Psoas muscle (tissue), 8 donors: ENCODE data around the gene VPREB1. TPM values are rescaled to one million over a fixed set of nuclear protein-coding genes. Genes with fewer than 3 reads are reported as not detected.

Experiments
- ATAC-seq, 4 donors: fragments of 200-7000 bp; cut with Tn5 transposase; one replicate each; pipeline ENCODE4 v1.9.1; 2020; ENCODE audit warnings: moderate library complexity in 3 of 4, mild to moderate bottlenecking in 2 of 4
- DNase-seq, 2 donors: peaks; one replicate each; pipeline ENCODE4 v3.0.0-alpha.2; 2020
- H3K27ac ChIP-seq: fragments of 200-600 bp; one replicate; pipeline ENCODE4 v1.8.0; 2022
- H3K27me3 ChIP-seq, 3 donors: fragments of 200-600 bp in 1 of 3; one replicate each; pipeline versions ENCODE4 v1.6.1 to v1.8.0; 2013 to 2022; ENCODE audit warnings: low read length in 2 of 3, mild to moderate bottlenecking in 2 of 3, moderate library complexity in 1 of 3; ENCODE audit not compliant: insufficient read depth in 3 of 3
- H3K36me3 ChIP-seq, 2 donors: fragments of 200-600 bp in 1 of 2; one replicate each; pipeline versions ENCODE4 v1.6.1 to v1.8.0; 2013 to 2022; ENCODE audit warnings: low read depth in 1 of 2, mild to moderate bottlenecking in 1 of 2, moderate library complexity in 1 of 2; ENCODE audit not compliant: insufficient read depth in 1 of 2
- H3K4me1 ChIP-seq: fragments of 200-600 bp; one replicate; pipeline ENCODE4 v1.8.0; 2022
- H3K4me3 ChIP-seq: fragments of 200-600 bp; one replicate; pipeline ENCODE4 v1.8.0; 2022; ENCODE audit warnings: mild to moderate bottlenecking
- H3K9me3 ChIP-seq: fragments of 200-600 bp; one replicate; pipeline ENCODE4 v1.8.0; 2022
- WGBS, 3 donors: extraction: QIAGEN DNeasy Blood & Tissue Kit; methylation state at CpG; one replicate each; pipeline versions ENCODE4 v1.1.6 to v1.1.7; 2013; 5-methylcytosine and 5-hydroxymethylcytosine counted together
- intact Hi-C, 2 donors: fragments of 100-400 bp; cut with DNase I; formaldehyde crosslinking; loops; one replicate each; pipeline versions ENCODE4 v1.11.0 to v1.14.2; 2022
- polyA plus RNA-seq, 3 donors: library from polyadenylated mRNA; stranded (reverse); fragments of 200-250 nt; gene quantifications; one replicate each; pipeline ENCODE4 v1.2.3, GENCODE V29; 2013
- total RNA-seq, 4 donors: library from RNA; stranded (reverse); fragmentation: NEBNext Ultra II Directional in 2 of 4; extraction: Animal tissue kit (Norgen Biotek cat#: 25700) in 2 of 4; gene quantifications; one replicate each; pipeline versions ENCODE4 v1.2.1 to v1.2.4, GENCODE V29; 2021 to 2023
- TF ChIP-seq, protein P1 (sequence below): fragments of 200-600 bp; IDR thresholded peaks from one replicate; pipeline ENCODE4 v1.8.0; 2022; ENCODE audit warnings: antibody characterized with exemption
- donor health status: healthy with polysubstance abuse.
- donor health status: DM: no; HTN: no; CAD: no; lungs with moderate emphysema.
- donor health status: Bipolar disorder and iron deficiency.
- donor health status: healthy.
- donor health status: DM: yes; HTN: yes; CAD: no.
- donor health status: DM: no; HTN: no; CAD: no.
- donor health status: DM: no; HTN: no; CAD: no.
- donor health status: DM: yes; HTN: yes; CAD: no.

Gene VPREB1
- total and polyA plus RNA-seq, 7 donors = not detected

- TF ChIP-seq, protein P1, sequence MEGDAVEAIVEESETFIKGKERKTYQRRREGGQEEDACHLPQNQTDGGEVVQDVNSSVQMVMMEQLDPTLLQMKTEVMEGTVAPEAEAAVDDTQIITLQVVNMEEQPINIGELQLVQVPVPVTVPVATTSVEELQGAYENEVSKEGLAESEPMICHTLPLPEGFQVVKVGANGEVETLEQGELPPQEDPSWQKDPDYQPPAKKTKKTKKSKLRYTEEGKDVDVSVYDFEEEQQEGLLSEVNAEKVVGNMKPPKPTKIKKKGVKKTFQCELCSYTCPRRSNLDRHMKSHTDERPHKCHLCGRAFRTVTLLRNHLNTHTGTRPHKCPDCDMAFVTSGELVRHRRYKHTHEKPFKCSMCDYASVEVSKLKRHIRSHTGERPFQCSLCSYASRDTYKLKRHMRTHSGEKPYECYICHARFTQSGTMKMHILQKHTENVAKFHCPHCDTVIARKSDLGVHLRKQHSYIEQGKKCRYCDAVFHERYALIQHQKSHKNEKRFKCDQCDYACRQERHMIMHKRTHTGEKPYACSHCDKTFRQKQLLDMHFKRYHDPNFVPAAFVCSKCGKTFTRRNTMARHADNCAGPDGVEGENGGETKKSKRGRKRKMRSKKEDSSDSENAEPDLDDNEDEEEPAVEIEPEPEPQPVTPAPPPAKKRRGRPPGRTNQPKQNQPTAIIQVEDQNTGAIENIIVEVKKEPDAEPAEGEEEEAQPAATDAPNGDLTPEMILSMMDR = no peak
- no peaks in the 10 kb centered on the region for H3K4me1 ChIP-seq
- no peaks in the 10 kb centered on the region for H3K9me3 ChIP-seq
- H3K36me3 ChIP-seq = no peaks in the 10 kb centered on the region
- no peak overlapping the region for H3K4me3 ChIP-seq
- H3K27ac ChIP-seq = no peak overlapping the region
- peaks cover 0 to 6% (median 1%) of the 10 kb centered on the region in 3 donors for H3K27me3 ChIP-seq
- 65 to 81% (median 70%) methylated on average over 8 of the region's 8 CpGs for WGBS, 3 donors
- ATAC-seq (no peak), DNase-seq (no peak)
- intact Hi-C loops = no loop called here
Observed at GRCh38 chr22:22228921-22229320, 15.7 kb upstream of the VPREB1 start.

DNA sequence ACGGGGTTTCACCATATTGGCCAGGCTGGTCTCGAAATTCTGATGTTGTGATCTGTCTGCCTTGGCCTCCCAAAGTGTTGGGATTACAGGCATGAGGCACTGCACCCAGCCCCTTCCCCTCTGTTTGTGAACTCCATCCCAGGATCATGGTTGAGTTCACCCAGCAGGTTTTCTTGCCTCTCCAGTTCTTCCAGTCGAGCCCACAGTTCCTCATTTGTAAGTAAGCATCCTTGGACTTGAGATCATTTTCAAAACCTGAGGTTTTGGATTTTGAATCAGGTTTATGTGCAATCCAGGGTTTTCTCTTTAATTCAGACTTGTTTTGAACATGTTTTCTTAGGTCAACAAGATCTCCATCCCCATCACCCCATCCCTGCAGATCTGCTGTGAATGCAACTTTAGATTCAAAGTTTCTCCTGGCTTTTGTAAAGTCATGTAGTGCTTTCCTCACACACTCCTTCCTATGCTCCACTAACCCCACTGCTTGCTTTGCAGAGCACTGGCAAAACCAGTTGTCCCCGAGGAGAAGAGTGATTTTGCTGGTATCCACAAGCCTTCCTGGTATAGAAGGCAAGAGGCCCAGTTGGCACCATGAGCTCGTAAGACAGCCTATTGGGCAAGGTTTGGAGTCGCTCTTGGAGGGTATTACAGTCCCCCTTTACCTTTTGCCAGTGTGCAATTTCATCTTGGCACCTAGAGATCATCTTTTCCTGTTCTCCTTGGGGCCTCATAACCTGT, 14.7 kb upstream of the VPREB1 start:
- ATAC-seq (no peak), DNase-seq (no peak)
- intact Hi-C loops = no loop called here
- WGBS, 3 donors = 55 to 75% (median 61%) methylated on average over 6 of the region's 6 CpGs
- TF ChIP-seq, protein P1 = no peak
- Histone ChIP-seq H3K27ac (no peak overlapping the region), H3K4me1 (no peaks in the 10 kb centered on the region), H3K4me3 (no peak overlapping the region), H3K9me3 (no peaks in the 10 kb centered on the region), H3K36me3 (no peaks in the 10 kb centered on the region), H3K27me3 (peaks cover 0 to 7% (median 1%) of the 10 kb centered on the region in 3 donors)

- Histone ChIP-seq H3K27me3 (peaks cover 0 to 7% (median 1%) of the 10 kb centered on the region in 3 donors), H3K4me1 (no peaks in the 10 kb centered on the region), H3K4me3 (no peak overlapping the region), H3K27ac (no peak overlapping the region), H3K36me3 (no peaks in the 10 kb centered on the region), H3K9me3 (no peaks in the 10 kb centered on the region)
- no peak for ATAC-seq
- TF ChIP-seq, protein P1 = no peak
- DNase-seq = no peak
- WGBS, 3 donors = 65 to 75% (median 67%) methylated on average over 9 of the region's 9 CpGs
- intact Hi-C loops = no loop called here
Observed at GRCh38 chr22:22230438-22230837, 14.1 kb upstream of the VPREB1 start.

DNA sequence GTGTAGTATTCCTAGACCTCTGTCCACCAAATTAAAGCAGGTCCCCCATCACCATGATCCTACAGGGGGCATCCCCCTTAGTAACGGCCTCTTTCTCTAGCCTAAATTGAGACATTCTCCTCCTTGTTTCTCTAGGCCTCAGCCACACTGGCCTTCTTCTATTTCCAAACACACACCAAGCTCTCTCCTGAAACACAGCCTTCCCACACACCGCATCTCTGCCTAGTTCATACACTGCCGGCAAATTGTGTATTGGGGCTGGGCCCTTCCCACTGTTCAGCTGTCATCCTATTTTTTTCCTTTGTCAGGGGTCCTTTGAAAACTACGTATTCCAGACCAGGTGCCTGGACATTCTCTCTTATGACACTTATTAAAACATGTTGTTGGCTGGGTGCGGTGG, 11.5 kb upstream of the VPREB1 start:
- TF ChIP-seq, protein P1 = no peak
- ATAC-seq (no peak), DNase-seq (no peak)
- Histone ChIP-seq H3K4me1 (no peaks in the 10 kb centered on the region), H3K9me3 (no peaks in the 10 kb centered on the region), H3K4me3 (no peak overlapping the region), H3K27me3 (peaks cover 0 to 7% (median 1%) of the 10 kb centered on the region in 3 donors), H3K27ac (no peak overlapping the region), H3K36me3 (no peaks in the 10 kb centered on the region)
- intact Hi-C loops = no loop called here
- WGBS, 3 donors = 78 to 83% (median 83%) methylated on average over 5 of the region's 5 CpGs

- no peaks in the 10 kb centered on the region for H3K36me3 ChIP-seq
- ATAC-seq = no peak
- TF ChIP-seq, protein P1 = peak; percentile 17
- H3K27me3 ChIP-seq = peaks cover 0 to 10% (median 1%) of the 10 kb centered on the region in 3 donors
- no peak for DNase-seq
- no peaks in the 10 kb centered on the region for H3K9me3 ChIP-seq
- H3K4me3 ChIP-seq = no peak overlapping the region
- no peak overlapping the region for H3K27ac ChIP-seq
- H3K4me1 ChIP-seq = no peaks in the 10 kb centered on the region
- WGBS, 3 donors = 14 to 27% (median 18%) methylated on average over 2 of the region's 2 CpGs
- intact Hi-C loops = no loop called here
Observed at GRCh38 chr22:22235558-22235957, 9.0 kb upstream of the VPREB1 start.
